GM12873 (cell line): ENCODE results near the gene TRIP12.

Experiments used
- TF ChIP-seq, protein P1 (sequence below): IDR thresholded peaks from 2 replicates; pipeline ENCODE4 v1.5.1; 2012; ENCODE audit warnings: low read depth, mild to moderate bottlenecking, moderate library complexity, low read length, control low read depth; ENCODE audit not compliant: insufficient read depth; ENCODE audit errors: missing control alignments

TRIP12 gene

GRCh38 chr2:229882583-229882982, 39.2 kb downstream of the TRIP12 start:
- TF ChIP-seq, protein P1, sequence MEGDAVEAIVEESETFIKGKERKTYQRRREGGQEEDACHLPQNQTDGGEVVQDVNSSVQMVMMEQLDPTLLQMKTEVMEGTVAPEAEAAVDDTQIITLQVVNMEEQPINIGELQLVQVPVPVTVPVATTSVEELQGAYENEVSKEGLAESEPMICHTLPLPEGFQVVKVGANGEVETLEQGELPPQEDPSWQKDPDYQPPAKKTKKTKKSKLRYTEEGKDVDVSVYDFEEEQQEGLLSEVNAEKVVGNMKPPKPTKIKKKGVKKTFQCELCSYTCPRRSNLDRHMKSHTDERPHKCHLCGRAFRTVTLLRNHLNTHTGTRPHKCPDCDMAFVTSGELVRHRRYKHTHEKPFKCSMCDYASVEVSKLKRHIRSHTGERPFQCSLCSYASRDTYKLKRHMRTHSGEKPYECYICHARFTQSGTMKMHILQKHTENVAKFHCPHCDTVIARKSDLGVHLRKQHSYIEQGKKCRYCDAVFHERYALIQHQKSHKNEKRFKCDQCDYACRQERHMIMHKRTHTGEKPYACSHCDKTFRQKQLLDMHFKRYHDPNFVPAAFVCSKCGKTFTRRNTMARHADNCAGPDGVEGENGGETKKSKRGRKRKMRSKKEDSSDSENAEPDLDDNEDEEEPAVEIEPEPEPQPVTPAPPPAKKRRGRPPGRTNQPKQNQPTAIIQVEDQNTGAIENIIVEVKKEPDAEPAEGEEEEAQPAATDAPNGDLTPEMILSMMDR: no peak

- TF ChIP-seq, protein P1: no peak
These were observed 40.8 kb downstream of the TRIP12 start for GRCh38 chr2:229880892-229881586.

- TF ChIP-seq, protein P1: no peak
These were observed 42.4 kb downstream of the TRIP12 start for GRCh38 chr2:229879191-229879950.

- TF ChIP-seq, protein P1: no peak
These were observed 46.3 kb downstream of the TRIP12 start for GRCh38 chr2:229875549-229875948.

- TF ChIP-seq, protein P1: no peak
These were observed 47.2 kb downstream of the TRIP12 start for GRCh38 chr2:229874647-229875046.

GRCh38 chr2:229873123-229873581, 48.7 kb downstream of the TRIP12 start:
- TF ChIP-seq, protein P1: no peak

GRCh38 chr2:229870903-229871656, 50.7 kb downstream of the TRIP12 start:
- TF ChIP-seq, protein P1: no peak
